ENCODE results near the gene SMURF1. TPM values are rescaled to one million over a fixed set of nuclear protein-coding genes. Genes with fewer than 3 reads are reported as not detected.

Gene SMURF1
- total and polyA plus RNA-seq, 2 of the 8 experiments (the other 6 are each of a cell fraction or from before 2014, with no cell fraction given) = 9.6 to 24.5 TPM

- TF ChIP-seq, protein P1, sequence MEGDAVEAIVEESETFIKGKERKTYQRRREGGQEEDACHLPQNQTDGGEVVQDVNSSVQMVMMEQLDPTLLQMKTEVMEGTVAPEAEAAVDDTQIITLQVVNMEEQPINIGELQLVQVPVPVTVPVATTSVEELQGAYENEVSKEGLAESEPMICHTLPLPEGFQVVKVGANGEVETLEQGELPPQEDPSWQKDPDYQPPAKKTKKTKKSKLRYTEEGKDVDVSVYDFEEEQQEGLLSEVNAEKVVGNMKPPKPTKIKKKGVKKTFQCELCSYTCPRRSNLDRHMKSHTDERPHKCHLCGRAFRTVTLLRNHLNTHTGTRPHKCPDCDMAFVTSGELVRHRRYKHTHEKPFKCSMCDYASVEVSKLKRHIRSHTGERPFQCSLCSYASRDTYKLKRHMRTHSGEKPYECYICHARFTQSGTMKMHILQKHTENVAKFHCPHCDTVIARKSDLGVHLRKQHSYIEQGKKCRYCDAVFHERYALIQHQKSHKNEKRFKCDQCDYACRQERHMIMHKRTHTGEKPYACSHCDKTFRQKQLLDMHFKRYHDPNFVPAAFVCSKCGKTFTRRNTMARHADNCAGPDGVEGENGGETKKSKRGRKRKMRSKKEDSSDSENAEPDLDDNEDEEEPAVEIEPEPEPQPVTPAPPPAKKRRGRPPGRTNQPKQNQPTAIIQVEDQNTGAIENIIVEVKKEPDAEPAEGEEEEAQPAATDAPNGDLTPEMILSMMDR (IDR thresholded peaks at IDR 0.05; ENCODE audit: control extremely low read depth in 1 of 3, insufficient read depth in 1 of 3, low read depth in 1 of 3, low read length in 3 of 3) = no peak
- TF ChIP-seq HDAC6 (IDR thresholded peaks at IDR 0.05; ENCODE audit: low read depth, low read length) (no peak), NANOG (IDR thresholded peaks at IDR 0.05; ENCODE audit: insufficient read depth, low read depth, low read length, poor library complexity, severe bottlenecking) (no peak), MAFK (IDR thresholded peaks at IDR 0.05; ENCODE audit: low read depth, low read length) (no peak), SP4 (IDR thresholded peaks at IDR 0.05; ENCODE audit: low read length) (no peak)
These were observed 47.6 kb downstream of the SMURF1 start (continued) for GRCh38 chr7:99096124-99096887.

All from H1 (cell line).